SH-SY5Y (cell line): ENCODE data around the gene ZBTB16.
A peak's percentile ranks its signal among the peaks of the same experiment; 100 is the strongest.

ENCODE experiments used
- GATA2 ChIP-seq: IDR thresholded peaks from 2 replicates; pipeline ENCODE4 v1.6.1; 2011; ENCODE audit warnings: mild to moderate bottlenecking, low read depth, low read length
- GATA3 ChIP-seq: IDR thresholded peaks from 2 replicates; pipeline ENCODE4 v1.6.1; 2011; ENCODE audit warnings: low read depth, mild to moderate bottlenecking, low read length, moderate library complexity

ZBTB16 gene

DNA sequence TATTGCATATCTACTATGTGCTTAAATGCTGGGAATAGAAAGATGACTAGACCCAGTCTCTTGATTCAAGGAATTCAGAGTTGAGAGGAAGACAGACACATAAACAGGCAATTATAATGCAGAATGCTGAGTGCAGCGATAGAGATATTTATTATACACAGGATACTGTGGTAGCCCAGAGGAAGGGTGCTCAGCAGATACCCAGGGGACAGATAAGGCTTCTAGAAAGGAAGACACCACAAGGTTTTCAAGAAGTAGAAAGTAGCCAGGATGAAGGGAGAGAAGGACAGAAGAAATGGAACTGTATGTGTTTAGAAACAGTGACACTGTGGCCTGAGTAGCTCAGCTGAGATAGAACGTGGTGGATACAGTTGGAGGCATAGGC lies 157.3 kb downstream of the ZBTB16 start:
- TF ChIP-seq GATA3 (no peak), GATA2 (no peak)

DNA sequence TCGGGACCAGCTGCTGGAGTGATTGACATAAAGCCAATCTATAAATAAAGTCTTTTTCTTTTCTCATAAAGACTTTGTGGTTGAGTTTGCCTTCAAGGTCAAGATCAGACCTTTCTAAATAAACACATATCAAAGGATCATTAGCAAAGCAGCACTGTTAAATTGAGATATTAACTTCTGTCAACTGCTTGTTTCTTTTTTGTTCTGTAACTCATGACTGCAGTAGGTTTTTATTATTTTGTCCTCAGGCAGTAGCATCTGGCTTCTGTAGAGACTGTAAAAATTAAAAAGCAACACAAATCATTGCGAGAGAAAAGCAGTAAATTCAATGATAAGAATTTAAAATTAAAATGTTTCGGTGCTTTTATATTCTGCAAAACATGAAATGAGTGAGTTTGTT lies 159.0 kb downstream of the ZBTB16 start:
- TF ChIP-seq GATA2: no peak
- TF ChIP-seq GATA3: no peak

DNA sequence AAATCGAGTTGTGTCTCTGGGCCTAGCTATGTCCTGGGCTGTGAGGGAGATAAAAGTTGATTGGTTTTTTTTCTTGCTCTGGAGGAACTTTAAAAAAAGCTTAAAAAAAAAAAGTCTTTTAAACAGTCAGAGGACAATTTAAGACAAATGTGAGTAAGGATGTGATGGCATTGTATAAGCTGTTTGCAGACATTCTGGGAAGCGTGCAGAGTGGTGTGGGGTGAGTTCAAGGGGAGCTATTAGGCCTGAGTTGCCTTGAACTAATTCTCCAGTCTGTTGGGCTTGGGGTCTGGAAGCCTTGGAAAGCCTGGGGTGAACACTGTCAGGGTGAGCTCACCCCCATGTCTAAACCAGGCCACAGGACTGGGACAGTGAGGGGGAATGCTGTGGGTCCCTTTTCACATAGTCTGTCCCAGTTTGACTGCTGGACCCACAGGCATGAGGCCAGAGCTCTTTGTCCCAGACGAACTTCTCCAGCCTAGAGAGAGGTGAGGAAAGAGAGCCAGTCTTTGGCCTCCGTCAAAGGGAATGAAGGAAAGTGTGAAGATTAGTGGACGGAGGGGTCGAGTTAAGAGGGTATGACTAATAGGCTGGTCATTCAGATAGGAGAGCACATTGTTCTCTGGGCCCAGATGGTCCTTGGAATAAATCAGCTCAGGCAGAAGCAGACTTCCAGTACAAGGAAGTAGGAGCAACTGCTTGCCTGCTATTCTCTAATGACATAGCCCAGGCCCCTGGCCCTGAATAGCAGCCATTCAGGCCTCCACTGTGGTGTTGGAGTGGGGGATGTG lies 160.2 kb downstream of the ZBTB16 start:
- TF ChIP-seq GATA3: no peak
- TF ChIP-seq GATA2: no peak

DNA sequence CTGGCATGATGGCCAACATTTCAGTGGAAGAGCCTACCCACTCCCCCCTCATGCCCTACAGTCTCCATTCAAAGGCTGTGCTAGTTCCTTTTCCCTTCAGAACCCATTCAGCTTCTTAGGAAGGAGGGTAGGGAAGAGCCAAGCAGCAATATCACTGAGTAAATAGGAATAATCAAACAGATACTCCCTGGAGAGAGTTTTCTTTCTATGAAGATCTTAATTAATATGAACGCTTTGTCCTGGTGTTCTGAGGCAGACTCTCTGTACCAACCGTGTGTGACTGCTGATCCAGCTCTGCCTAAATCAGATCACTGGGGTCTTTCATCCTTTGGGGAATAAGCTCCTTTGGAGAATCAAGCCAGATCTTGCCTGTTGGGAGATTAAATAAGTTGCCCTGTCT lies 161.5 kb downstream of the ZBTB16 start:
- no peak for TF ChIP-seq GATA2

DNA sequence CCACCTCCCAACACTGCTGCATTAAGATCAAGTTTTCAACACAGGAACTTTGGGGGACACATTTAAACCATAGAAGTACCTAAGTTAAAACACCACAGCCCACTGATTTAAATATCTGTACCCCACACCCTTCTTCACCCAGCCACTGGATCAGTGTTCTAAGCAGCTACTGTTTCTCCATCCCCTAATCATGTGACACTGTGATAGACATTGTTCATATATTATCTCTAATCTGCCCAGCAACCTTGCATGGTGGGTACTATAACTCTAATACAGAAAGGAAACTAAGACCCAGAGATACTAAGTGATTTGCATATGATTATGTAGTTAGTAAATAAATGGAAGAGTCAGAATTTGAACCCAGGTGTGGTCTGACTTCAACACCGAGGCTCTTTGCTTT lies 166.2 kb downstream of the ZBTB16 start:
- TF ChIP-seq GATA3 (no peak), GATA2 (no peak)

DNA sequence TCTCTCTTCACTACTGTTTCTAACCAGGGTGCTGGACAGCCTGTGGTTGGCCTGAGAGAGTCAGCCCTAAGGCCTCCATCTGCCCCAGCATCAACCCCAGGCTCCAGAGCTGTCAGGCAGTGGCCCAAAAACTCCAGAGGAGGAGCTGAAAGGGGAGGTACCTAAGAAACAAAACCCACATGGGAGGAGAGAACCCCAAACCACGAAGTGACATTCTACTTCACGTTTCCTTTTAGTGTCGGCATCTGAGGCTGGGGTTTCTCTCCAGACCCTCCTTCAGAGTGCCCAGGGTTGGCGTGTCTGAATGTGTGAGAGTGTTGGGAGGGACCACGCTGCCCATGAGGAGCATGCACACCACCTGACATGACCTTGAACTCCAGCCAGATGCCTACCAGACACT lies 166.8 kb downstream of the ZBTB16 start:
- TF ChIP-seq GATA2 (no peak), GATA3 (no peak)

DNA sequence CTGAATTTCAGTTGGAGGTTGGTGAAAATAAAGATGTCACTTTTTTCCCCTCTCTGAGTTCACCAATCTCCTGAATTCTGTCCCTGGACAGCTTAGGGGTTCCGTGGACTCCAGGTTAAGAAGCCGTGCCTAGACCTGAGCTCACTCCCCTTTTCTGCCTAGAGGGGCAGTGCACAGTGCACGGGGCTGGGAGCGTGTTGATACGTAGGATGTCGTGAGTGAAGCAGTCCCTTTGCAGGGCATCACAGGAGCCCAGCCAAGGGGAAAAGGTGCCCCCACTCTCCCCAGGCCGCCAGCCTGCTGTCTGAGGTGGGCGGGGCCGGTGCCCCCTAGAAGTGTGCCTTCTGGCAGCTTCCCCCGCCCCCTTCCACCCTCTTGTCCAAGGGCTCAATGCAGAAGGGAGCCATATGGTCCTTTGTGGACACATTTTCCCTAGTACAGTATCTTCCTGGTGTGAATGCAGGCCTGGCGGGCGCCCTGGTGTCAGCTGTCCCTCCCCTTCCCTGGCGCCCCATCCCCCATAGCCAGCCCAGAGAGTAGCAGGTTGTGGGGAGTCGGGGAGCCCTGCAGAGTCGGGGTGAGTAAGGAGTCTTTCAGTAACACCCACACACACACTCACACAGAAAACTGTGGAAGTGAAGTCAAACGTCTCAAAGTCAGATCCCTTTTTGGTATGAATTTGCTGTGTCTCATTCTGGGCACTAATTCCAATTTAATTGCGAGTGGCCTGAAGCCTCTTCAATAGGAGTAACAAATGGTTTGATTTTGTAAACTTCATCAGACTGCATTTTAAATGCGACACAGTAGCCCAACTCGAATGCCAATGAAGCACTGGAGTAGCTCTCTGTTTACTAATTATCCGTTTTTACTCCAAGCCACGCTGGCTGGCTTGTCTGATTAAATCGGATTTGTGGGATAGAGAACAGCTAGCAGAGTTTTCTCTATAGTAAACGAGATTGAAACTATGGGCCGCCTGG lies 169.2 kb downstream of the ZBTB16 start:
- TF ChIP-seq GATA2 (peak; percentile 53), GATA3 (no peak)

DNA sequence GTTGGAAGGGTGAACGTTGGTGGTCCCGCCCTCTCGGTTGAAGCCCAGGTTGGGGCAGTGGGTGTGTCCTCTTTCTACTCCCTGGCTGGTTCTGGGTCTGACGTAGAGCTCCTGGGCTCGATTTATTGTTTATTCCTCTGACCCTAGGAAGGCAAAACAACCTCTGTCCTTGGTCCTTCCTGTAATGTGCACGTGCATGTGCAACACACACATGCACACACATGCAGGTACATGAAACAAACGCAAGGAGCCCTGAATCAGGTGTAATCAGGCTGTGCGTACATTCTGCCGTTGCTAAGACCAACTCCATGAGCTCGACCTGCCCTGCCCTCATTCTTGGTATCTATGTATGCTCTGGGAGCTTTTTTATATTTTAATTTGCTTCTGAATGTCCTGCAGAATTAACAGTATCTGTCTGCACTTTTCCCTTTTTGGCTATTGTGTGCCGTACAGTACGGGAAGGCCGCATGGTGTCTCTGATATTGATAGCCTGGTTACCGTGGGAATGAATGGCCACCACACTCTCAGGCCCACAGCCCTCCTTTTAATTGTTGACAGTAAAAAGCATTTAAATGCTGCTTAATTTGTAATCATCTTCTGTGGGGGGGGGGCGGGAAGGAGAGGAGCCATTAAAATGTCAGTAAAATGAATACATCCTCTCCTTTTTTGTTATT lies 170.7 kb downstream of the ZBTB16 start:
- no peak for TF ChIP-seq GATA3
- TF ChIP-seq GATA2: no peak

DNA sequence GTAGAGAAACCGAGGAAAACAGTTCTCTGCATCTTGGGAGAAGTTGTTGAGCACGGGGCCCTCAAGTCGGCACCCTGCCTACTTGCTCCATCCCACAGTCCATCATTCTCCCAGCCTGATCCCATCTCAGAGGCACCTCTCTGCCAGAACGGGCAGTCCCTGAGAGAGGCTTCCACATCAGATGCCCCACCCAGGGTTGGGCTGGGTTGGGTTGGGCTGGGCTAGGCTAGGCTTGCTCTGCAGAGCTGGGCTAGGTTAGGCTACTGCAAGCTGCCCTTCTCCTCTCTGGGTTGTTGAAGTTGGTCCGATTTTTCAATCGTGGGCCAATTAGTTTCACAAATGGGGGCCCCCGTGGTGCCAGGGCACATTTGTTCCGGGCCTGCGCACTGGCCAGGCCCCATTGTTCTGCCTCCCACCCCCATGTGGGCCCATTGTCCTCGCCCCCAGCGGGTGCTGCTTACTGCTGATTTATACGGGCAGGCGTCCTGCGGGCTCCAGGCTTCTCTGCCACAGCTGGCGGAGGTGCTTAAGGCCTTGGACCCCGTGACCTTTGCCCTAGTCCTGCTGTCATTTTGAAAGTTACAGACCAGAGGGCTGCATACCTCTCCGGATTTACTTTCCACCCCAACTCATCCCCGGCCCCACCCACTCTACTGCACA lies 173.0 kb downstream of the ZBTB16 start:
- no peak for TF ChIP-seq GATA2
- no peak for TF ChIP-seq GATA3

DNA sequence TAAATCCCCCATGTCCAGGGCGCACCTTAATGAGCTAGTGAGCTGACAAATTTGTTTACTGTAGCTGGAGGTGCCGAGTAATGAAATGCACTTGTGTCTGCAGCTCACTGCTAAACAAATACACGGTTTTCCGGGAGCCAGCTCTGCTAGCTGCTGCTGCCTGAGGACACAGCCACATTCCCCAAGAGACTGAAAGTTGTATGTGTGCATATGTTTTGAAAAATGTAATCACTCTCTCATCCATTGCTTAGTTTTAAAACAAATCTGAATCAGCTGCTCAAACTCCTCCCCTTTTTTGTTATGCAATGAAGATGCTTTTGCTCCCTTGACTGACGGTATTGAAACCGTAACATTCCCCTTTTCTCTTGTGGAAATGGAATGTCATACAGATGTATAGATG lies 174.2 kb downstream of the ZBTB16 start:
- TF ChIP-seq GATA3 (no peak), GATA2 (no peak)

DNA sequence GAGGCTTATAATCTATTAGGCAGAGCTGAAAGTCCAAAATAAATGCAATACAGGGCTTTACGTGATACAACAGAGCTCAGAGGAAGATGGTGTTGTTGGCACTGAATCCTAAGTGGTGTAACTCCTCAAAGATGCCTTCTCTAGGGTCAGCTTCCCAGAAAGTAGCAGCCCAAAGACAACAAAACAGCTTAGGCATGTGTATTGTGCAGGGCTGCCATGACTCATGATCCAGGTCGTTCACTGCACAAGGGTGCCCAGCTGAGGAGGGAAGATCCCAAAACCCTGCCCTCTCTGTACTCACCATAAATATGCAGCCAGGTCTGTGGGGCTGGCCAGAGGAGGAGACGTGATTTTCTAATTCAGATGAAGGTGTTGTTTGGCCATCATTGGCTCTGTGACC lies 177.3 kb downstream of the ZBTB16 start:
- TF ChIP-seq GATA2 (no peak), GATA3 (no peak)

DNA sequence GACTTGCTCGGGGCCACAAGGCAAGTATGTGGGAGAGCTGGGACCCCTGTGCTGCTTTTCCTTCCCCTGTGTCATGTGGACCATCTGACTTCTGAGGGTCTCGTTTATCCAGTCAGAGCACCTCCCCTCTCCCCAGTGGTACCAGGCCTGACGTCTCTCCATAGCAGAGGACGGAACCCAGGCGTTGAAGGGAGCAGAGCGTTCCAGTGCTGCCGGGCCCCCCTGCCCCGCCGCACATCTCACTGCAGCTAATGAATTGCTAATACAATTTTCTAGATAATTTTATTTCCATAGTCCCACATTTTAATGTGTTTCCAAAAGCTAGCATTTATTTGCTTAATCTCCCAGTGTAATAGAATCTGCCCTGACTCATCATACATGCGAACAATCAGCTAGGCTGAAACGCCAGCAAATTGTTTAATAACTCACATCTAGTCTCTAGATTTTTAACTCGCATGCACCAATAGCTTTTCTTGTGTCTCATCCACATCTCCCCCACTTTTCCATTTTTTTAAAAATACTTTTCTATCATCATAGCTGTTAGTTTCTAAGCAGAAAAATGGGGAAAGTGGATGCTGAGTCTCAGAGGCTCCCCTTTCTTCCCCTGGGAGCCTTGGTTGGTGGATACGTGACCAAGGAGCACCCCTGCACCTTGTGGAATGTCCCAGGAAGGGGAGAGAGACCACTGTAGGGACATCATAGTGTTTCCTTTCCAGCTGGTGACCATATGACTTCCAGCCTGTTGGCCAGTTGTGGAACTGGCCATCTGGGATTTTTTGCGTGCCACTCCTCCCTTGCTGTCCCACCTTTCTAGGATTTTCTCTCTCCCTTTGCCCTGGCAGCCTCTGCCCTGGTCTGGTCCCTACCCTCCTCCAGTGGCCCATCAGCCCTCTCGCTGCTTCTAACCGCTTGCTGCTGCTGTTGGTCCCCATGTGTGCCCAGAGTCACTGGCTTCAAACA lies 178.1 kb downstream of the ZBTB16 start:
- TF ChIP-seq GATA3 (no peak), GATA2 (no peak; the same call in 1 of the 2 replicates)

DNA sequence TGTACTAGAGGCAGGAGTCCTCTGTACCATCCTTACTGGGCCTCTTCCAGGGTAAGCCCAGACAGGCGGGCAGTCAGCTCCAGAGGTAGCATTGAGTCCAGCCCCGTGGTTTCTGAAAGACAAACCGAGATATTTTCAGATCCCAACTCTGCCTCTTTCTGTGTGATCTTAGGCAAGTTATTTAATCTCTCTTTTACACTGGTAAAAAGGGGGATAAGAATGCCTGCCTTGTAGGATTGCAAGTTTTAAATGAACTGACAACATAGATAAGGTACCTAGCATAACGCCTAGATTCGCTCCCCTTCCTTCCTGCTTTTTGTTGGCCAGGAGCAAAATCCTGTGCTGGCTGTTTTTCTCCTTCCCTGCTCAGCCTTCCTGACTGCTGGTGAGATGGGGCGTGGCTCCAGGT lies 180.2 kb downstream of the ZBTB16 start:
- no peak for TF ChIP-seq GATA2
- TF ChIP-seq GATA3: no peak

DNA sequence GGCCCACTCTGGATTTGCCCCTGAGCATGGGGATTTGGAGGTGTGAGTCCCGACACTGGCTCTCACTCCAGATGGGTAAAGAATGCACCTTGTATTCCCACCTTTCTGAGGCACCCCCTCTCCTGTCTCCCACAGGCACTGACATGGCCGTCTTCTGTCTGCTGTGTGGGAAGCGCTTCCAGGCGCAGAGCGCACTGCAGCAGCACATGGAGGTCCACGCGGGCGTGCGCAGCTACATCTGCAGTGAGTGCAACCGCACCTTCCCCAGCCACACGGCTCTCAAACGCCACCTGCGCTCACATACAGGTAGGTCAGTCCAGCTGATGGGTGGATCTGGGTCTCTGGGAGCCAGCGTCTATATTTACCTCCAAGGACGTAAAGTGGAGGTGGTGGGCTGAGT lies 182.5 kb downstream of the ZBTB16 start:
- no peak for TF ChIP-seq GATA3
- TF ChIP-seq GATA2: no peak
